HEK293 (cell line): ENCODE data around the gene NMNAT3.

Experiments
- CTCF ChIA-PET: fragments of 350-600 bp; formaldehyde crosslinking; extraction: SDS; loops from one replicate; lab custom pipeline; 2021; ENCODE audit warnings: antibody characterized with exemption; lab: Yijun Ruan, JAX
- POLR2A ChIA-PET: fragments of 300-600 bp; formaldehyde crosslinking; extraction: SDS; loops from one replicate; lab custom pipeline; 2020; ENCODE audit warnings: antibody characterized with exemption, inconsistent platforms; lab: Yijun Ruan, JAX
- H3K27ac ChIP-seq: fragments of 200-500 bp; sonication (Bioruptor generic); 2 replicates; pipeline ENCODE4 v1.5.1; 2014; ENCODE audit warnings: low read depth, low read length, control low read depth, inconsistent platforms; ENCODE audit errors: extremely low read depth
- H3K36me3 ChIP-seq, 2 experiments: fragments of 200-500 bp in 1 of 2; sonication (Bioruptor generic) in 1 of 2; 1 replicate in 1 of 2; 2 replicates in 1 of 2; pipeline ENCODE4 v1.5.1; 2014 to 2017; ENCODE audit warnings: inconsistent platforms in 2 of 2, low read length in 2 of 2; ENCODE audit not compliant: control insufficient read depth in 2 of 2, insufficient read depth in 1 of 2
- H3K4me1 ChIP-seq: fragments of 200-500 bp; sonication (Bioruptor generic); 2 replicates; pipeline ENCODE4 v1.5.1; 2014; ENCODE audit warnings: mild to moderate bottlenecking, low read length, inconsistent platforms; ENCODE audit not compliant: control insufficient read depth, insufficient read depth
- H3K4me3 ChIP-seq: 2 replicates; pipeline ENCODE4 v1.5.1; 2011; ENCODE audit warnings: low read depth, mild to moderate bottlenecking, control low read depth, low read length, moderate library complexity
- H3K9me3 ChIP-seq: fragments of 200-500 bp; sonication (Bioruptor generic); 2 replicates; pipeline ENCODE4 v1.5.1; 2014; ENCODE audit warnings: low read depth, low read length, inconsistent platforms; ENCODE audit not compliant: control insufficient read depth, insufficient read depth
- FEZF1 ChIP-seq: fragments of 450-650 bp; formaldehyde crosslinking; IDR thresholded peaks from 2 replicates; pipeline ENCODE4 v1.5.1; 2016; ENCODE audit warnings: missing biosample characterization, missing genetic modification characterization
- GFI1B ChIP-seq: fragments of 450-650 bp; formaldehyde crosslinking; IDR thresholded peaks from 2 replicates; pipeline ENCODE4 v1.5.1; 2016; ENCODE audit warnings: missing biosample characterization, missing genetic modification characterization
- HOXD13 ChIP-seq: sonication (generic); formaldehyde crosslinking; IDR thresholded peaks from 2 replicates; pipeline ENCODE4 v1.8.0; 2022; ENCODE audit warnings: missing genetic modification reagents, borderline replicate concordance
- KLF1 ChIP-seq: fragments of 450-650 bp; formaldehyde crosslinking; IDR thresholded peaks from 2 replicates; pipeline ENCODE4 v1.5.1; 2016; ENCODE audit warnings: missing biosample characterization, missing genetic modification characterization
- OSR2 ChIP-seq: fragments of 450-650 bp; formaldehyde crosslinking; IDR thresholded peaks from 2 replicates; pipeline ENCODE4 v1.5.1; 2016; ENCODE audit warnings: missing biosample characterization, missing genetic modification characterization
- SP3 ChIP-seq: fragments of 450-650 bp; formaldehyde crosslinking; IDR thresholded peaks from 2 replicates; pipeline ENCODE4 v1.5.1; 2016; ENCODE audit warnings: missing biosample characterization, missing genetic modification characterization
- YY1 ChIP-seq: fragments of 450-650 bp; formaldehyde crosslinking; IDR thresholded peaks from 2 replicates; pipeline ENCODE4 v1.5.1; 2018; ENCODE audit warnings: missing biosample characterization, missing genetic modification characterization
- ZBTB17 ChIP-seq: fragments of 450-650 bp; formaldehyde crosslinking; IDR thresholded peaks from 2 replicates; pipeline ENCODE4 v1.5.1; 2016; ENCODE audit warnings: missing biosample characterization, missing genetic modification characterization
- ZBTB20 ChIP-seq: fragments of 450-650 bp; formaldehyde crosslinking; IDR thresholded peaks from 2 replicates; pipeline ENCODE4 v1.5.1; 2016; ENCODE audit warnings: missing biosample characterization, missing genetic modification characterization
- ZEB2 ChIP-seq: fragments of 450-650 bp; formaldehyde crosslinking; IDR thresholded peaks from 2 replicates; pipeline ENCODE4 v1.5.1; 2016; ENCODE audit warnings: missing biosample characterization, missing genetic modification characterization
- ZFP41 ChIP-seq: fragments of 450-650 bp; formaldehyde crosslinking; IDR thresholded peaks from 2 replicates; pipeline ENCODE4 v1.5.1; 2016; ENCODE audit warnings: missing biosample characterization, missing genetic modification characterization, borderline replicate concordance
- ZNF169 ChIP-seq: fragments of 450-650 bp; formaldehyde crosslinking; IDR thresholded peaks from 2 replicates; pipeline ENCODE4 v1.5.1; 2016; ENCODE audit warnings: missing biosample characterization, missing genetic modification characterization
- ZNF266 ChIP-seq: fragments of 450-650 bp; formaldehyde crosslinking; IDR thresholded peaks from 2 replicates; pipeline ENCODE4 v1.5.1; 2016; ENCODE audit warnings: missing biosample characterization, missing genetic modification characterization, low read depth
- ZNF274 ChIP-seq, 2 experiments: fragments of 200-500 bp in 1 of 2; fragments of 450-650 bp in 1 of 2; sonication (Bioruptor generic) in 1 of 2; formaldehyde crosslinking in 1 of 2; IDR thresholded peaks; 2 replicates each; pipeline versions ENCODE4 v1.5.1 to v1.6.1; 2014 to 2016; ENCODE audit warnings: borderline replicate concordance in 1 of 2, inconsistent platforms in 1 of 2, low read length in 1 of 2, missing biosample characterization in 1 of 2, missing genetic modification characterization in 1 of 2
- ZNF292 ChIP-seq: fragments of 450-650 bp; formaldehyde crosslinking; IDR thresholded peaks from 2 replicates; pipeline ENCODE4 v1.5.1; 2016; ENCODE audit warnings: low read depth, missing biosample characterization, missing genetic modification characterization, borderline replicate concordance
- ZNF48 ChIP-seq: fragments of 450-650 bp; formaldehyde crosslinking; IDR thresholded peaks from 2 replicates; pipeline ENCODE4 v1.5.1; 2016; ENCODE audit warnings: missing biosample characterization, missing genetic modification characterization
- ZNF610 ChIP-seq: fragments of 450-650 bp; formaldehyde crosslinking; IDR thresholded peaks from 2 replicates; pipeline ENCODE4 v1.5.1; 2016; ENCODE audit warnings: missing biosample characterization, missing genetic modification characterization, borderline replicate concordance
- ZNF670 ChIP-seq: fragments of 450-650 bp; formaldehyde crosslinking; IDR thresholded peaks from 2 replicates; pipeline ENCODE4 v1.5.1; 2016; ENCODE audit warnings: missing biosample characterization, missing genetic modification characterization, low read depth
- ZNF701 ChIP-seq: fragments of 450-650 bp; formaldehyde crosslinking; IDR thresholded peaks from 2 replicates; pipeline ENCODE4 v1.5.1; 2016; ENCODE audit warnings: missing biosample characterization, missing genetic modification characterization
- TF ChIP-seq, protein P1 (sequence below): fragments of 450-650 bp; formaldehyde crosslinking; IDR thresholded peaks from 2 replicates; pipeline ENCODE4 v1.5.1; 2017; ENCODE audit warnings: missing biosample characterization, missing genetic modification characterization
- TF ChIP-seq, protein P2 (sequence below): fragments of 450-650 bp; formaldehyde crosslinking; IDR thresholded peaks from 2 replicates; pipeline ENCODE4 v1.5.1; 2016; ENCODE audit warnings: missing biosample characterization, missing genetic modification characterization
- TF ChIP-seq, protein P3 (sequence below): fragments of 450-650 bp; formaldehyde crosslinking; IDR thresholded peaks from 2 replicates; pipeline ENCODE4 v1.5.1; 2016; ENCODE audit warnings: missing biosample characterization, missing genetic modification characterization, low read depth
- TF ChIP-seq, protein P4 (sequence below): fragments of 450-650 bp; formaldehyde crosslinking; IDR thresholded peaks from 2 replicates; pipeline ENCODE4 v1.5.1; 2016; ENCODE audit warnings: missing biosample characterization, missing genetic modification characterization

Gene NMNAT3

GRCh38 chr3:139521816-139522215, 156.0 kb downstream of the NMNAT3 start:
- ChIA-PET CTCF (interaction anchor here (0.6 to 2.3 kb wide), 4 partner anchors 40 to 627 kb away, joined by 3 to 12 read pairs (median 4); no protein-coding TSS in a partner anchor), POLR2A (no interaction called here)
- H3K27ac ChIP-seq: no peak overlapping the region

GRCh38 chr3:139521144-139521543, 156.6 kb downstream of the NMNAT3 start:
- Histone ChIP-seq H3K4me3 (no peak overlapping the region), H3K36me3 (no peaks in the 10 kb centered on the region), H3K9me3 (no peaks in the 10 kb centered on the region), H3K4me1 (no peaks in the 10 kb centered on the region), H3K27ac (no peak overlapping the region)
- ChIA-PET POLR2A (no interaction called here), CTCF (interaction anchor here (0.9 to 2.3 kb wide), 7 partner anchors 10 to 628 kb away, joined by 3 to 12 read pairs (median 5); no protein-coding TSS in a partner anchor)
- TF ChIP-seq ZBTB20 (tag by site-specific recombination): no peak

More at GRCh38 chr3:139521816-139522215, 156.0 kb downstream of the NMNAT3 start:
- no peak overlapping the region for H3K4me3 ChIP-seq
- H3K9me3 ChIP-seq: no peaks in the 10 kb centered on the region
- no peak for TF ChIP-seq OSR2 (tag by site-specific recombination)
- TF ChIP-seq YY1: no peak
- no peak for TF ChIP-seq FEZF1 (tag by site-specific recombination)
- TF ChIP-seq, protein P1, sequence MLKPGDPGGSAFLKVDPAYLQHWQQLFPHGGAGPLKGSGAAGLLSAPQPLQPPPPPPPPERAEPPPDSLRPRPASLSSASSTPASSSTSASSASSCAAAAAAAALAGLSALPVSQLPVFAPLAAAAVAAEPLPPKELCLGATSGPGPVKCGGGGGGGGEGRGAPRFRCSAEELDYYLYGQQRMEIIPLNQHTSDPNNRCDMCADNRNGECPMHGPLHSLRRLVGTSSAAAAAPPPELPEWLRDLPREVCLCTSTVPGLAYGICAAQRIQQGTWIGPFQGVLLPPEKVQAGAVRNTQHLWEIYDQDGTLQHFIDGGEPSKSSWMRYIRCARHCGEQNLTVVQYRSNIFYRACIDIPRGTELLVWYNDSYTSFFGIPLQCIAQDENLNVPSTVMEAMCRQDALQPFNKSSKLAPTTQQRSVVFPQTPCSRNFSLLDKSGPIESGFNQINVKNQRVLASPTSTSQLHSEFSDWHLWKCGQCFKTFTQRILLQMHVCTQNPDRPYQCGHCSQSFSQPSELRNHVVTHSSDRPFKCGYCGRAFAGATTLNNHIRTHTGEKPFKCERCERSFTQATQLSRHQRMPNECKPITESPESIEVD (tag by site-specific recombination): no peak
- no peak for TF ChIP-seq ZNF48
- no peak for TF ChIP-seq ZBTB17
- TF ChIP-seq ZNF274 (IDR thresholded peaks at IDR 0.05; ENCODE audit: low read length): no peak
- TF ChIP-seq ZNF274 (tag by site-specific recombination; IDR thresholded peaks at IDR 0.05; ENCODE audit: borderline replicate concordance): no peak
- TF ChIP-seq, protein P2, sequence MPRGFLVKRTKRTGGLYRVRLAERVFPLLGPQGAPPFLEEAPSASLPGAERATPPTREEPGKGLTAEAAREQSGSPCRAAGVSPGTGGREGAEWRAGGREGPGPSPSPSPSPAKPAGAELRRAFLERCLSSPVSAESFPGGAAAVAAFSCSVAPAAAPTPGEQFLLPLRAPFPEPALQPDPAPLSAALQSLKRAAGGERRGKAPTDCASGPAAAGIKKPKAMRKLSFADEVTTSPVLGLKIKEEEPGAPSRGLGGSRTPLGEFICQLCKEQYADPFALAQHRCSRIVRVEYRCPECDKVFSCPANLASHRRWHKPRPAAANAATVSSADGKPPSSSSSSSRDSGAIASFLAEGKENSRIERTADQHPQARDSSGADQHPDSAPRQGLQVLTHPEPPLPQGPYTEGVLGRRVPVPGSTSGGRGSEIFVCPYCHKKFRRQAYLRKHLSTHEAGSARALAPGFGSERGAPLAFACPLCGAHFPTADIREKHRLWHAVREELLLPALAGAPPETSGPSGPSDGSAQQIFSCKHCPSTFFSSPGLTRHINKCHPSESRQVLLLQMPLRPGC: no peak
- no peak for TF ChIP-seq ZEB2 (tag by site-specific recombination)
- no peak for TF ChIP-seq ZNF670 (tag by site-specific recombination)
- TF ChIP-seq ZNF266 (tag by site-specific recombination): no peak
- no peaks in the 10 kb centered on the region for H3K4me1 ChIP-seq
- no peaks in the 10 kb centered on the region for H3K36me3 ChIP-seq

DNA sequence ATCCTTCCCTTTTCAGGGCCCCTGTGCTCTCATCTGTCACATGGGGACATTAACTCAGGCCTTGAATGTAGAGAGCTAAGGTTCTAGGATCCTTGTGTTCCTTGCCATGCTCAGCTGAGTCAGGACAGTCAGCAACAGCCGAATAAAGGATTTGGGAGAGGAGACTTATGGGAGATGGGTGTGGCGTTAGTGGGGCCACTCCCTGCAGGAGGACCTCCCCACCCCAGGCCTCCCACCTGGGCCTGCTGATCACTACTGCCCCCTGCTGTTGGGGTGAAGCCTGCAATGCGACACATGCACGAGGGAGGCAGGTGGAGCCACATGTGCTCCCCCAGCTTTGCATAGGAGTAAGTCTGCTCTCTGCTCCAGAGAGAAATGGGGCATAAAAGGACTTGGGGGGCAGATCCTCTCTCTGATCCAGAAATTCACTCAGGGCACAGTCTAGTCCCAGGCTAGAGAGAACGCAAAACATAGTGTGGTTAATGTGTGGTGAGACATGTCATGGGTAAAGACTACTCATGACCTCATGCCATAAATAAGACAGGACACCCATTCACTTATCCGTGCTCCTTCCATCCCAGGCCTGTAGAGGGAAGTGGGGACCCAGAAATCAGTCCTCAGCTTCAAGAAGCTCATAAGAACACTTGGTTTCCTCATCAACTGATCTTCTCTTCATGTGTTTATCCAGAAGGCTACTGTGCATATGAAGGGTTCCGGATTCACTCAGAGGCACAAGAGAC, 157.6 kb downstream of the NMNAT3 start:
- H3K9me3 ChIP-seq: no peaks in the 10 kb centered on the region
- H3K36me3 ChIP-seq: no peaks in the 10 kb centered on the region
- CTCF ChIA-PET: interaction anchor here (0.6 to 2.3 kb wide), 12 partner anchors 9 to 542 kb away, joined by 3 to 12 read pairs (median 4); no protein-coding TSS in a partner anchor
- H3K4me3 ChIP-seq: no peak overlapping the region
- TF ChIP-seq ZNF701 (tag by site-specific recombination): no peak
- no peak for TF ChIP-seq ZFP41 (tag by site-specific recombination)
- TF ChIP-seq GFI1B (tag by site-specific recombination): no peak
- no peak for TF ChIP-seq ZNF292 (tag by site-specific recombination)
- TF ChIP-seq ZNF610 (tag by site-specific recombination): no peak
- TF ChIP-seq, protein P3, sequence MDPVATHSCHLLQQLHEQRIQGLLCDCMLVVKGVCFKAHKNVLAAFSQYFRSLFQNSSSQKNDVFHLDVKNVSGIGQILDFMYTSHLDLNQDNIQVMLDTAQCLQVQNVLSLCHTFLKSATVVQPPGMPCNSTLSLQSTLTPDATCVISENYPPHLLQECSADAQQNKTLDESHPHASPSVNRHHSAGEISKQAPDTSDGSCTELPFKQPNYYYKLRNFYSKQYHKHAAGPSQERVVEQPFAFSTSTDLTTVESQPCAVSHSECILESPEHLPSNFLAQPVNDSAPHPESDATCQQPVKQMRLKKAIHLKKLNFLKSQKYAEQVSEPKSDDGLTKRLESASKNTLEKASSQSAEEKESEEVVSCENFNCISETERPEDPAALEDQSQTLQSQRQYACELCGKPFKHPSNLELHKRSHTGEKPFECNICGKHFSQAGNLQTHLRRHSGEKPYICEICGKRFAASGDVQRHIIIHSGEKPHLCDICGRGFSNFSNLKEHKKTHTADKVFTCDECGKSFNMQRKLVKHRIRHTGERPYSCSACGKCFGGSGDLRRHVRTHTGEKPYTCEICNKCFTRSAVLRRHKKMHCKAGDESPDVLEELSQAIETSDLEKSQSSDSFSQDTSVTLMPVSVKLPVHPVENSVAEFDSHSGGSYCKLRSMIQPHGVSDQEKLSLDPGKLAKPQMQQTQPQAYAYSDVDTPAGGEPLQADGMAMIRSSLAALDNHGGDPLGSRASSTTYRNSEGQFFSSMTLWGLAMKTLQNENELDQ (tag by site-specific recombination): no peak
- TF ChIP-seq ZNF169 (tag by site-specific recombination): no peak
- 0 out of 2 replicates have a peak, but pooled peaks have one; percentile 33 for TF ChIP-seq SP3 (tag by site-specific recombination)
- peak; percentile 59; the same call in 1 of the 2 replicates for TF ChIP-seq KLF1 (tag by site-specific recombination)
- no peak for TF ChIP-seq HOXD13 (CRISPR knock-in tag)
- TF ChIP-seq, protein P4, sequence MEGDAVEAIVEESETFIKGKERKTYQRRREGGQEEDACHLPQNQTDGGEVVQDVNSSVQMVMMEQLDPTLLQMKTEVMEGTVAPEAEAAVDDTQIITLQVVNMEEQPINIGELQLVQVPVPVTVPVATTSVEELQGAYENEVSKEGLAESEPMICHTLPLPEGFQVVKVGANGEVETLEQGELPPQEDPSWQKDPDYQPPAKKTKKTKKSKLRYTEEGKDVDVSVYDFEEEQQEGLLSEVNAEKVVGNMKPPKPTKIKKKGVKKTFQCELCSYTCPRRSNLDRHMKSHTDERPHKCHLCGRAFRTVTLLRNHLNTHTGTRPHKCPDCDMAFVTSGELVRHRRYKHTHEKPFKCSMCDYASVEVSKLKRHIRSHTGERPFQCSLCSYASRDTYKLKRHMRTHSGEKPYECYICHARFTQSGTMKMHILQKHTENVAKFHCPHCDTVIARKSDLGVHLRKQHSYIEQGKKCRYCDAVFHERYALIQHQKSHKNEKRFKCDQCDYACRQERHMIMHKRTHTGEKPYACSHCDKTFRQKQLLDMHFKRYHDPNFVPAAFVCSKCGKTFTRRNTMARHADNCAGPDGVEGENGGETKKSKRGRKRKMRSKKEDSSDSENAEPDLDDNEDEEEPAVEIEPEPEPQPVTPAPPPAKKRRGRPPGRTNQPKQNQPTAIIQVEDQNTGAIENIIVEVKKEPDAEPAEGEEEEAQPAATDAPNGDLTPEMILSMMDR (tag by site-specific recombination): peak; percentile 24
- TF ChIP-seq, all 188 proteins: peak for 3
- POLR2A ChIA-PET: no interaction called here
- no peaks in the 10 kb centered on the region for H3K4me1 ChIP-seq
- no peak overlapping the region for H3K27ac ChIP-seq
